ENCODE measurements around the gene DRD4.

- TF ChIP-seq ELF4 (IDR thresholded peaks at IDR 0.05) (no peak), CTBP1 (IDR thresholded peaks at IDR 0.05; ENCODE audit: borderline replicate concordance) (no peak), FOXA1 (IDR thresholded peaks at IDR 0.05) (no peak), ARNT (IDR thresholded peaks at IDR 0.05) (no peak), SUZ12 (IDR thresholded peaks at IDR 0.05) (no peak), TARDBP (IDR thresholded peaks at IDR 0.05) (no peak), BHLHE40 (IDR thresholded peaks at IDR 0.05; ENCODE audit: borderline replicate concordance) (no peak), HDGF (IDR thresholded peaks at IDR 0.05; ENCODE audit: borderline replicate concordance) (no peak), NFRKB (IDR thresholded peaks at IDR 0.05) (no peak), FOXM1 (IDR thresholded peaks at IDR 0.05; ENCODE audit: borderline replicate concordance) (no peak), PKNOX1 (IDR thresholded peaks at IDR 0.05) (no peak)
These were observed 1.0 kb upstream of the DRD4 start for GRCh38 chr11:635945-636510.
